HG02588 (cell line): Measurements from ENCODE around the gene FAM156B.
A peak's percentile ranks its signal among the peaks of the same experiment; 100 is the strongest.
"Not testable (repeated sequence)": the region's sequence is repeated elsewhere in the genome, so short reads cannot be mapped to it uniquely, and the experiment has no call there.

Experiments used
- ATAC-seq: cut with Tn5 transposase; IDR thresholded peaks from one replicate; pipeline ENCODE4 v1.9.1; 2021; ENCODE audit warnings: mild to moderate bottlenecking, moderate library complexity; ENCODE audit not compliant: unreplicated experiment

FAM156B gene, protein sequence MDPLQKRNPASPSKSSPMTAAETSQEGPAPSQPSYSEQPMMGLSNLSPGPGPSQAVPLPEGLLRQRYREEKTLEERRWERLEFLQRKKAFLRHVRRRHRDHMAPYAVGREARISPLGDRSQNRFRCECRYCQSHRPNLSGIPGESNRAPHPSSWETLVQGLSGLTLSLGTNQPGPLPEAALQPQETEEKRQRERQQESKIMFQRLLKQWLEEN

DNA sequence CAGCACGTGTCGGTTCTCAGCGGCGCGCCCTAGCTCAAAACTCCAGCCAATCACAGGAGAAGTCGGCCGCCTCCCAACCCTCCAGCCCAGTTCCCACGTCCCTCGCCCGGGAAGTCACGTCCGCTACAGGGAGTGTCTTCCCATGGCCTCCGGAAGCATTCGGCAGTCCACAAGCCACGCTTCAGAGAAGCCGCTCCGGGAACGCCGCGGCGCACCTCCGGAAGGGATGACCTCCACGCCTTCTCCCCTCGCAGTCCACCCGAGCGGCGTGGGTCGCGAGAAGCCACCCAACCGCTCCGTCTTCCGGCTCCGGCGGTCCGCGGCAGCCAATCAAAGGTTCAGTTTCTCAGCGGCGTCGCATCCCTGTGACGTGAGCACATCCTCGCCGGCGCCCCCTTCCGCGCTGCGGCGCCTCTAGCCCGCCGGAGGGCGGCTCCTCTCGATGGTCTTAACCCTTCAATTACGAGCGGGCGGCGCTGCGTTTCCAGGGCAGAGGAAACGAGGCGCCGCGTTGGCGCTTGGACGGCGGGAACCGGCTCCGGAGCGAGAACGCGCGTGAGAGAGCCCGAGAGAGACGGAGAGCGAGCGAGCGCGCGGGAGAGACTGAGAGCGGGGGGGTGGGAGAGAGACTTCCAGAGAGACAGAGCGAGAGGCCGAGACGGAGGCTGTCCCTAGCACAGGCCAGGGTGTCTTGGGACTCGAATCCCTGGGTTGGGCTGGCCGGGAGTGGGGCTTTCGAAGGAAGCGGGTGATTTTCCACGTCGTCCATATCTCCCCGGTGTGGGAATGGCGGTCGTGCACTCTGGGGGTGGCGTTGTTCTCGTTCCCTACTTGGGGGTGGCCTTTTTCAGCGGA is at the start of gene FAM156B:
FAM156B (plus strand) TSS at position 476 of the 855 bp plus-strand sequence. CDS start 9,896 bp downstream, outside the sequence.
- peak; percentile 87 for ATAC-seq

DNA sequence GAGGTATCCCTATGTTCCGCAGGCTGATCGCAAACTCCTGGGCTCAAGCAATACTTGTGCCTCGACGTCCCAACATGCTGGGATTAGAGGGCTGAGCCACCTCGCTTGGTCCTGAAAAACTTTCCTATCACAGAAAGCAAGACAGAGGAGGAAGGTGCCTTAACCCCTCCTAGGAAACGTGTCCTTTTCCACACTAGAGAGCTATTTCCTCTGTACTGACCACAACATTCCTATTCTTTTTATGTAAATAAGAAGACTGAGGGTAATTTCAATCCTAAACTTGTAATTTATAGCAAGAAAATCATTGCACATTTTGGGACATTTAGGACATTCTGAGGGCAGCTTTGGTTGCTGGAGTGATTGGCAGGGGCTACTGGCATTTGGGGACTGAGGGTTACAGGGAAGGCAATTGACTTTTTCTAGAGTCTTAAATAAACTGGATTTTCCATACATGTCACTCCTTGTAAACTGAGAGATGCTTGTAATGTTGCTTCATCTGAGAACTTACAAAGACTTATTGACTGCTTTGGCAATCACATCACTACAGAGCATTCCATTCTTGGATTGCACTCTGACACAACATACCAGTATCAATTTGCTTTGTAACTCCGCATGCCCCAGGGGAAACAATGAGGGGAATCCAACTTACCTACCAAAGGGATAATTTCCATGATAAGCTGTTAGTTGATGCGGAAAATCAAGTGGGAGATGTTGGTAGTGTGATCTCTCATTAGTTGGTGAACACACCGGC is 44.8 kb upstream of the FAM156B start:
- ATAC-seq = no peak

DNA sequence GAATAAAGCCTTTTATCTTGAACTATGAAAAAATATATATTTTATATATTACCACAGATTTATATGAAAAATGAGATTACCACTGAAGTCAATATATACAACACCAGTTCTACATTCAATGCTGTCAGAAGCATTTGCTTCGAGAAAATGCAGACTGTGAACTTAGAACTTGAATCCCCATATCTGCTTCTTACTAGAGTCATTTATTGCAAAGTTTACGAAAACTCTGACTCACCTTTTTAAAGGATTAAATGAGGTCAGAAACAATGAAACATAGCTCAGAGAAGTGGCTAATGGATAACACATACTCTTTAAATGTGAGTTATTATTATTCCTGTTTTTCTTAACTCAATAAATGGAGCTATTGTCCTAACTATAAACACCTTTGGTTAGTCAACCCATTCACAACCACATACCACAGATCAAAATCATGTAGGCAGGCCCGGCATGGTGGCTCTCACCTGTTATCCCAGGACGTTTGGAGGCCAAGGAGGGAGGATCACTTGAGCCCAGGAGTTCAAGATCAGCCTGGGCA is 40.1 kb upstream of the FAM156B start:
- ATAC-seq = not testable (repeated sequence)

DNA sequence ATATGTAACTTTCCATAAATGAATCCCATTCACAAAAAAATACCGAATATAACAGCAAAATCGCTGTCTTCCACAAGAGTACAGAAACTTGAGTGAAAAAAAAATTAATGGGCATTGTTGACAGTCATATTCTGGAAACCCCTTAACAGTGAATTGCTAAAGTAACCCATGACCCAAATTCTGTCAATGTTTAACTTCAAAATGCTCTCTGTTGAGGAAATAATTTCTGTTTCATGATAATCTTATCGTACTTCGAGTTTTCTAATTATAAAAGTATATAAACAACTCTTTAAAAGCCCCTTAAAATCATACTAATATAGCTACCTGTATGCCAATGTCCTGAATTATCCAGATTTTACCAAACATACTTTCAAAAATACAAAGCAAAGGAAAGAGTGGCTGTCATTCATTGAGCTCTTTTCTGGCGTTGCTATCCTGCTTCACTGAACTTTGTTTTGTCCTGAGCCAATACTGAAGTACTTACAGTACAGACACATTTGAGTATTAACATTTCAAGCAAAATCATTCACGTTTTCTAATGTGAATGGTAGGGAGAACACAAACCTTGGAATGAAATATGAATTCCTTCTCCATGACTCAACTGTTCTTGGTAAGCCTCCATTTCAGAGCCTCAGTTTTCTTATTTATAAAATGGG is 31.7 kb upstream of the FAM156B start:
- ATAC-seq = no peak

DNA sequence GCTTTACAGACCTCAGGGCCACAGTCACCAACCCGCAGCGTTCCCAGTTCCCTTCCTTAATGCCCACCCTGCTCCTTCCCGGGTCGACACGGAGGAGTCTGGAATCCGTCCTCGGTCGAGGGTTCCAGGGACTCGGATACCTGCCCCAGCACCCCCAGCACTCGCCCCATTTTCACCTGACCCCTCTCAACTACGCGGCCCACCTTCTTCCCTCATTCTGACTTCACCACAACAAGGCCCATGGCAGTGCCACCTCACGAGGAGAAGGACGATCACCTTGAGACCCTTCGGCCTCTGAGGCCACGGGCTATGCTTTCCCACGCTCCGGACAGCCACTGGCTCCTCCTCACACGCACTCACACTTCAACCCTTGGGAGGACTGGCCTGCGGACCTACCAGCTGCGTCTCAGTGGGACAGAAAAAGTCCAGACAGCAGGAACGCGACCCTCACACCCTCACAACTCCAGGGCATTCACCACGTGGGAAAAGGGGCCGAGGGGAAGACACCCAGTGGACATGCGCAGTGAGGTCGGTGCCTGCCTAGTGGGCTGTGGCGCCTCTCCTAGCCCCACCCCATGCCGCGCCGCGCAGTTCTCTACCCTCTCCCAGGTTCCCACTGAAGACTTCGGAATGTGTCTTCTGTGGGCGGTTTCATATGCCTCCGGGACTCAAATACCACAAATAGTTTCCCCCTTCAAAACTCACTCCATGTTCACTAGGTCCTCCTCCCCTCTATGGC is 29.4 kb upstream of the FAM156B start, which contains the start of gene XAGE3:
XAGE3 (minus strand) TSS at position 474 of the 739 bp plus-strand sequence. CDS start 950 bp downstream, outside the sequence.
- ATAC-seq = no peak

DNA sequence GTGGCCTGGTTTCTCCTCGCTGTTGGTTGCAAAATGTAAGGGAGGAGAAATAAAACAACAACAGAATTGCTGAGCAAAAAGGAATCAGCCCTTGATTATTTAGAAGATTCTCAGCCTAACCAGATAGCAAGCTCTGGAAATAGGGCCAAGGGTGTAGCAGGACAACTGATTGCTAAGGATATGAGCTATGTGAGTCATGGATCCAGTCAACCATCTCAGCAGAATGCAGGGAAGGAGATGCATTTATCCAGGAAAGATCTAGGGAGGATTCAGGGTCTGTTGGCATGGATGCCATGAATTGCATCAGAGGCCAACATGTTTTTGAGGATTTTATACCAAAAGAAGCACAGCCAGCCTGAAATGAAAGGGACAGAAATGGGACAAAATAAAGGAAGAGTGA is 27.1 kb upstream of the FAM156B start:
- no peak for ATAC-seq

DNA sequence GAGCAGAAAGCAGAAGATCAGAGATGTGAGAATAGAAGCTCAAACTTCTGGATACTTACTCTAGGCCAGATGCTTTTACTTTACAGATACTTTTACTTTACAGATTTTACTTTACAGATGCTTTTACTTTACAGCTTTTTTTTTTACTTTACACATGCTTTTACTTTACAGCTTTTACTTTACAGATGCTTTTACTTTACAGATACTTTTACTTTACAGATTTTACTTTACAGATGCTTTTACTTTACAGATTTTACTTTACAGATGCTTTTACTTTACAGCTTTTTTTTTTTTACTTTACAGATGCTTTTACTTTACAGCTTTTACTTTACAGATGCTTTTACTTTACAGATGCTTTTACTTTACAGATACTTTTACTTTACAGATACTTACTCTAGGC is 23.3 kb upstream of the FAM156B start:
- not testable (repeated sequence) for ATAC-seq

DNA sequence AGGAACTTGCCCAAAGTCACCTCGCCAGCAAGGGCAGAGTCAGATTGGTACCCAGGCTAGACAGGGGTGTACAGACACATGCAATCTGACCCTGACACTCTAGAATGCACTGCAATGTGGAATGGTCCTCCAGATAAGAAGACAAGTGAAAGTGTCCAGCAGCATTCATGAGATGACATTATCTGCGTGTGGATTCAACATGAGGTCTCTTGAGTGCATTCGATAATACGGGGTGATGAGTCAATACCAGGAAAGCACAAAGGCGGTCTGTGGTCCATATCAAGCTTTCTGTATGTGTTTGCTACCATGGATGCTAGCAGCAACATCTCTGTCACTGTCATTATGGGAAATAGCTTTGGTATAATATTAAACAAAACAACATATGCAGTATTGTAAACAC is 22.5 kb upstream of the FAM156B start:
- ATAC-seq = no peak

DNA sequence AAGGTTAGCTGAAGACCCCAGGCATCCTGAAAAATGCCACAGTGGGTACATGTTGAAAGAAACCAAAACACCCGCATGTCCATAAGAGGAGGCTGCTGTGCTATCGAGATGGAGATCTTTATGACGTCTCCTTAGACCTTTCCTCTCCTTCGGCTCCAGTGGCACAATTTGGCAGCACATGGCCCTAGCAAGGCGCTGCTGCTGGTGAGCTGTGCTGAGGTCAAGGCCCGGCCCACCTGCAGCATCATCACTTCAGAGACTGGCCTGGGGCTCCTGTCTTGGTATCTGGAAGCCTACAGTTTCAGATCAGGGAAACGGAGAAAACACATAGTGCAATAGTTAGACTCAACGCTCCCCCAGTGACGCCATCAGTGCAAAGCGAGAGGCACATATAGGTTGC is 21.7 kb upstream of the FAM156B start:
- not testable (repeated sequence) for ATAC-seq

DNA sequence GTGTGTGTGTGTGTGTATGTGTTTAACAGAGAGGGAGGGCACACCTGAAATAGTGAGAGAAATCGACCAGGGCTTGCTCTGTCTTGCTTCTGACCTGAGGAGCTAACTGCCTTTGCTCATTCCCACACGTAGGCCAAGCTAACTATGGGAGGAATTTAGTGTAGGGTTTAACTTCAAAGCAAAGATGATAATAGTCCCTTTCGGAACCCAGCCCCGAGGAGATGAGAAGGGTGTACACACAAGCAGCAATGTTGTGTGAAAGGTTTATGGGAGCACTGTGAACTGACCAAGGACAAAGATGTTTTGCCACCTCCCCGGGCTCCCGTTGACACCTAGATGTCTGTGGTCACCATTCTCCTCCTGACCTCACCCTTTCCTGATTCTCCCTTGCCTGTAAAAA is 20.7 kb upstream of the FAM156B start:
- not testable (repeated sequence) for ATAC-seq

DNA sequence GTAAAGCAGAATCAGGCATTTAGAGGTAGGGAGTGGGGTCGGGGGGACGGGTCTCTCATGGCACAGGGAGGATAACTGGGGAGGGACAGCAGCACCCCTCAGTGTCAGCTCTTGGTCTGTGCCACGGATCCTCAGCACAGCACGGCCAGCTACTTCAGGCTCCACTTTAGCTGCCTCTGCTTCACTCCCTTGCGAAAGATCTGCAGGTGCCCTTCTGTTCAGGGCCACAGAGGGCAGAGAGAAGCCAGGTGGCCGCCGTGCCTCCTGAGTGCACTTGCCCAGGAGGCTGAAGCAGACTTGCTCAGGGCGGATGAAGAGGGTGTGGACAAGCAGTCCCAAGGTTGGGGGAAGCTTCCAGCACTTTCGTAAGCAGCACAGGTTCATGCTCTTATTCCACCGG is 9.7 kb upstream of the FAM156B start:
- not testable (repeated sequence) for ATAC-seq

DNA sequence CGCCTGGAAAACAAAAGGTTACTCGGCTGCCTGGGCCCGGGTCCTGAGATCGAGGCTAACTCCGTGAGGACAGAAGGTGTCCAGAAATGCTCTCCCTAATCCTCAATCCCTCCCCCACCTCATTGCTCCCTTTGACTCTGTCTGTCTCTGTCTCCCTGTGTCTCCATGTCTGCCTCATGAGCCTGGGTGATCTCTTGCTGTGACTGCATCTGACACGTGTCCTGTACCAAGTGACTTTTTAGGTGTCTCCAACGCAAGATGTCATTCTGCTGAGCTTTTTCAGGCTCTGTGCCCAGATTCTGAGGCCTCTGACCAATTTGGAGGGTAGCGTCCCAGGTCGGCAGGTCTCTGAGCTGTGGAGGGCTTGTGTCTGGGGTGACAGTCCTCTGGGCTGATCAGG is 9.0 kb upstream of the FAM156B start:
- not testable (repeated sequence) for ATAC-seq

DNA sequence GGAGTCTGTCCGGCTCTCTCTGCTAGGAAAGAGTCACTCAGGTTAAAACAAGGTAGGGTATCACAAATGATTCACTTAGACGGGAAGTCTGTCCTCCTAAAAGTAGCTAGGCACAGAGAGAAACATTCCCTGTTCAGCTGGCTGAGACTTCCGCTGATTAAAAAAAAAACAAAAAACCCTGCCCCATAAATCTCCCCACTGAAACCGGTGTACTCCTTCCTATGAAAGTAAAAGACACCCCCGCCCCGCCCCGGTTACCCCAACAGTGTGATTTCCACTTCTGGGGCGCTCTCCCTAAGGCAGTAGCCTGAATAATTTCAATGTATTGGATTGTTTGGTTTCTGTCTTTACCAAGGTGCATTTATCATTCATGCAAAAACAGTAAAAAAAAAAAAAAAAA is 692 bp upstream of the FAM156B start:
- peak; percentile 27 for ATAC-seq

DNA sequence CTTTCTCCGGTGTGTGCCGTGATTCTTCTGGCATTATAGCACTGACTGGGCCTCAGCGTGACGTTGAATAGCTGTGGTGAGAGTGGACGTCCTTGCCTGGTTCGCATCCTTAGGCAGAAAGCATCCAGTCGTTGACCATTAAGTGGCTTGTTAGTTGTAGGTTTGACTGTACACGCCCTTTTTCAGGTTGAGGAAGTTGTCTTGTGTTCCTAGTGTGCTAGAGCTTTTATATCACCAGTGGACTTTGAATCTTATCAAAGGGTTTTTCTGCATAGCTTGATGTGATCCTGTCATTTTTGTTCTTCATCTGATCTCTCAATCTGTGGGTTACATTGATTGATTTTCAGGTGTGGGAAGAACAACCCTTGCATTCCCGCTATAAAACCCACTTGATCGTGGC is 8.4 kb downstream of the FAM156B start:
- not testable (repeated sequence) for ATAC-seq

DNA sequence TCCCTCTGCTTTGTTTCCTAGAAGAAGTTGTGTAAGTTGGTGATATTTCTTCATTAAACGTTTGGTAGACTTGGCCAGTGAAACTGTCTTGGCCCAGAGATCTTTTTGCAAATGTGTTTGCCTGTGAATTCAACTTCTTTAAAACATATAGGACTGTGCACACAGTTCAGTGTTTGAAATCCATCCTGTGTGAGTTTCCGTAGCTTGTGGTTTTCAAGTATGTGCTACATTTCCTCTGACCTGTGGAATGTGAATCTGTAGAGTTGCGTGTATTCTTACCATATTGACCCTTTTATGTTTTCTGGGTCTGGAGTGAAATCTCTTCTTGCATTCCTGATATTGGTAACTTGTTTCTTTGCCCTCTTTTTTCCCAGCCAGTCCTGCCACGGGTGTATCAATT is 8.9 kb downstream of the FAM156B start:
- not testable (repeated sequence) for ATAC-seq

DNA sequence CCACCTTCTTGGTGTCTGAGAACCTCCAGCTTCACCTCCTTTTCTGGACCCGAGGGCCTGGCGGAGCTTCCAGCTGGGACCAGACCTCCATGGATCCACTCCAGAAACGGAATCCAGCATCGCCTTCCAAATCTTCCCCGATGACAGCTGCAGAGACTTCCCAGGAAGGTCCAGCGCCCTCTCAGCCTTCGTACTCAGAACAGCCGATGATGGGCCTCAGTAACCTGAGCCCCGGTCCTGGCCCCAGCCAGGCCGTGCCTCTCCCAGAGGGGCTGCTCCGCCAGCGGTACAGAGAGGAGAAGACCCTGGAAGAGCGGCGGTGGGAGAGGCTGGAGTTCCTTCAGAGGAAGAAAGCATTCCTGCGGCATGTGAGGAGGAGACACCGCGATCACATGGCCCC is 10.0 kb downstream of the FAM156B start:
- not testable (repeated sequence) for ATAC-seq

DNA sequence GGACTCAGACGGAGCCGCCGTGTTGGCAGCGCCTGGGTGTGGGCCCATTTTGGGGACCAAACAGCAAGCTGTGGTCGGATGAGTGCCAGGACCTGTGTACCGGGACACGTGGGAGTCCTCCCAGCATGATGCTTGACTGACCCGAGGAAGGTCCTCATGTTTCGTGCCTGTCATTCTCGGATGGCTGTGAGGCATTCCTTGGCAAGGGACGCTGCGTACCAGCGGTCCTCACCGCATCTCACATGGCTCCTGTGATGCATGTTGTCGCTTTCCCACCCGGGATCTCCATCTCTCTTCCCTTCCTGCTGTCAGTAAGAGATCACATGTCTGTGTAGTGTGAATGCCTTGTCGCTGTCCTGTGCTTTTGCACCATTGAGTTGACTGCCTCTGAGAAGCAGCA is 10.8 kb downstream of the FAM156B start:
- not testable (repeated sequence) for ATAC-seq

DNA sequence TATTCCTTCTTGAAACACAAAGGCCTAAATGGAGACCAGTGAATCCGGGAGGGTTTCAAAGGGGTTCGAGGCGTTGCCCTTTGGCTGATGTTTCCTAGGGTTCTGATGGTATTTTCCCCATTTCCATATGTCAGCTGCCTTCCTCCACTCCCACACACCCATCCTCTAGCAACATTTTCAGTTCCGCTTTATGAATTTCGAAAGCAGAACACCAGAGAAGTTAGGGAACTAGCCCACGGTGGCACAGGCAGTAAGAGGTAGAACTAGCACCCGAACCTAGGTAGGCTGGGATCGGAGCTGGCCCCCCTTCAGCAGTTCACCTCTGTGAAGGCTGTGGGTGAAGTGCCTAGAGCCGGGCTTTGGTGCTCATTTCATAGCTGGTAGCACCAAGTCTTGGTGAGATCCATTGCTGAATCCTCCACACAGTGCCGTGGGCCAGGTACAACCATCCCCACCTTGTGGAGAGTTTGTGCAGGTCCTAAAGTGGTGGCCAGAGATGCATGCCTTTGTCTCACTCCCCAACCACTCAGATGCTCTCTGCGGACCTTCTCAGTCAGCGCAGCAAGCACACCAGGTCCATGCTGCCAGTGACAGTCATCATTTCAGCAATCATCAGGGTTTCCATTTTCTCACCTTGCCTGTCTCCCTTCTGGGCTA is 12.3 kb downstream of the FAM156B start:
- not testable (repeated sequence) for ATAC-seq

DNA sequence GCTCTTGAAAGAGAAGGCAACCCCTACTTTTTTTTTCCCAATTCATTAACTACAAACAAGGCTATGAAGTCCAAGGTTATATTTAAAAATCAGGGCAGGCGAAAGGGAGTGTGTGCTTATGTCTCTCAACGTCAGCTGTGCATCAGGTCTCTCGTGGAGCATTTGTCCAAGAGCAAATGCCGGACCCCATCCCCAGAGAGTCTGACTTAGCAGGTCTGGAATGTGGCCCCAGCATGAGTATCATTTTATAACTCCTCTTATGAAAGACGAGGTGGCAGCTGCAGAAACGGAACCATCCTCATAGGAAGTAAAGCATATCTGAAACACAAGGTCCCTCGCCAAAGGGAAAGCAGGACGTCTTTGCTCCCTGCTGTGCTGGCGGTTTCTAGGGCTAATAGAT is 16.6 kb downstream of the FAM156B start:
- ATAC-seq = not testable (repeated sequence)
